A549 (cell line): Measurements from ENCODE around the gene RPL10. TPM values are rescaled to one million over a fixed set of nuclear protein-coding genes. Genes with fewer than 3 reads are reported as not detected.

Experiments used
- ATAC-seq, 2 experiments: fragments of 200-7000 bp in 1 of 2; fragments of >200 bp in 1 of 2; cut with Nextera tagmentation in 1 of 2; cut with Tn5 transposase in 1 of 2; 3 replicates each; pipeline versions ENCODE4 v1.8.0 to v1.9.1; 2018 to 2020; ENCODE audit warnings: mild to moderate bottlenecking in 1 of 2, moderate library complexity in 1 of 2
- CTCF ChIA-PET: fragments of 300-600 bp; sonication (Branson Sonifier 250); formaldehyde crosslinking; extraction: SDS; loops from one replicate; lab custom pipeline; 2021; ENCODE audit warnings: antibody characterized with exemption, inconsistent platforms; lab: Yijun Ruan, JAX
- POLR2A ChIA-PET: fragments of 350-600 bp; formaldehyde crosslinking; extraction: SDS; loops from one replicate; lab custom pipeline; 2021; ENCODE audit warnings: antibody characterized with exemption, inconsistent platforms; lab: Yijun Ruan, JAX
- DNase-seq, 2 experiments: peaks; one replicate each; pipeline versions ENCODE4 v3.0.0 to v3.0.0-alpha.2; 2011 to 2016; ENCODE audit warnings: low read depth in 1 of 2, low spot score in 1 of 2
- FAIRE-seq: peaks from 2 replicates; lab custom pipeline; 2011; peaks lifted over from hg19 to GRCh38; lab: Jason Lieb, UNC
- H3K27ac ChIP-seq, 2 experiments: fragments of >200 bp; sonication (Bioruptor Twin); formaldehyde crosslinking; 3 replicates each; pipeline ENCODE4 v1.5.1; 2016 to 2017
- H3K4me1 ChIP-seq: fragments of >200 bp; sonication (Bioruptor Twin); formaldehyde crosslinking; 3 replicates; pipeline ENCODE4 v1.6.1; 2016
- H3K4me2 ChIP-seq: fragments of >200 bp; sonication (Bioruptor Twin); formaldehyde crosslinking; 3 replicates; pipeline ENCODE4 v1.6.1; 2016
- H3K4me3 ChIP-seq: fragments of >200 bp; sonication (Bioruptor Twin); formaldehyde crosslinking; 3 replicates; pipeline ENCODE4 v1.5.1; 2016
- H3K9me3 ChIP-seq: fragments of >200 bp; sonication (Bioruptor Twin); formaldehyde crosslinking; 3 replicates; pipeline ENCODE4 v1.6.1; 2016
- CBX2 ChIP-seq: fragments of 200-600 bp; sonication (generic); IDR thresholded peaks from 2 replicates; pipeline ENCODE4 v1.6.1; 2016; ENCODE audit warnings: low read depth, mild to moderate bottlenecking, borderline replicate concordance
- CBX8 ChIP-seq: fragments of 200-600 bp; sonication (generic); IDR thresholded peaks from 2 replicates; pipeline ENCODE4 v1.6.1; 2016
- CHD2 ChIP-seq: fragments of 150-350 bp; IDR thresholded peaks from 2 replicates; pipeline ENCODE4 v1.6.1; 2014; ENCODE audit warnings: low read length; ENCODE audit not compliant: partially characterized antibody
- CTCF ChIP-seq: fragments of >200 bp; sonication (Bioruptor Twin); formaldehyde crosslinking; IDR thresholded peaks from 3 replicates; pipeline ENCODE4 v1.5.1; 2016
- E2F6 ChIP-seq: IDR thresholded peaks from 2 replicates; pipeline ENCODE4 v1.6.1; 2012; ENCODE audit warnings: low read depth, borderline replicate concordance
- EHMT2 ChIP-seq: fragments of 200-600 bp; sonication (generic); IDR thresholded peaks from 2 replicates; pipeline ENCODE4 v1.6.1; 2016; ENCODE audit warnings: antibody characterized with exemption, low read depth, mild to moderate bottlenecking, moderate library complexity
- EP300 ChIP-seq, 2 experiments: fragments of >200 bp; sonication (Bioruptor Twin); formaldehyde crosslinking; IDR thresholded peaks; 2 replicates in 1 of 2; 3 replicates in 1 of 2; pipeline ENCODE4 v1.6.1; 2016 to 2017
- ESRRA ChIP-seq: fragments of 150-350 bp; IDR thresholded peaks from 2 replicates; pipeline ENCODE4 v1.6.1; 2014; ENCODE audit warnings: mild to moderate bottlenecking, low read length, borderline replicate concordance
- GATA3 ChIP-seq: IDR thresholded peaks from 2 replicates; pipeline ENCODE4 v1.6.1; 2012; ENCODE audit warnings: borderline replicate concordance
- HDAC2 ChIP-seq: fragments of 200-600 bp; sonication (generic); IDR thresholded peaks from 2 replicates; pipeline ENCODE4 v1.6.1; 2016
- HMGXB4 ChIP-seq: fragments of 250-450 bp; sonication (Bioruptor Pico); IDR thresholded peaks from 2 replicates; pipeline ENCODE4 v1.5.0; 2021; ENCODE audit warnings: mild to moderate bottlenecking, moderate library complexity, borderline replicate concordance
- JUN ChIP-seq, 2 experiments: fragments of >200 bp; sonication (Bioruptor Twin); formaldehyde crosslinking; IDR thresholded peaks; 2 replicates in 1 of 2; 3 replicates in 1 of 2; pipeline ENCODE4 v1.6.1; 2016 to 2017
- KDM1A ChIP-seq: fragments of 200-600 bp; sonication (generic); IDR thresholded peaks from 2 replicates; pipeline ENCODE4 v1.6.1; 2016; ENCODE audit warnings: low read depth, mild to moderate bottlenecking
- KDM5A ChIP-seq: fragments of 200-600 bp; sonication (generic); IDR thresholded peaks from 2 replicates; pipeline ENCODE4 v1.6.1; 2016; ENCODE audit warnings: antibody characterized with exemption, mild to moderate bottlenecking
- MAFK ChIP-seq: fragments of 450-650 bp; IDR thresholded peaks from 2 replicates; pipeline ENCODE4 v1.6.1; 2014; ENCODE audit not compliant: partially characterized antibody
- MAZ ChIP-seq: fragments of 150-350 bp; IDR thresholded peaks from 2 replicates; pipeline ENCODE4 v1.6.1; 2014; ENCODE audit warnings: antibody characterized with exemption, low read depth, low read length, borderline replicate concordance
- MYC ChIP-seq: IDR thresholded peaks from 2 replicates; pipeline ENCODE4 v1.6.1; 2012; ENCODE audit warnings: mild to moderate bottlenecking, inconsistent platforms, low read length, improper control_type of control experiment, borderline replicate concordance
- NFE2L2 ChIP-seq: fragments of 150-350 bp; conservative IDR thresholded peaks from 2 replicates; pipeline ENCODE4 v1.6.1; 2014; ENCODE audit warnings: low read length
- NPAS2 ChIP-seq: fragments of 250-450 bp; sonication (Bioruptor Pico); IDR thresholded peaks from 2 replicates; pipeline ENCODE4 v1.8.0; 2022; ENCODE audit warnings: mild to moderate bottlenecking, moderate library complexity, borderline replicate concordance
- PHF8 ChIP-seq: fragments of 200-600 bp; sonication (generic); IDR thresholded peaks from 2 replicates; pipeline ENCODE4 v1.6.1; 2016; ENCODE audit warnings: low read depth, mild to moderate bottlenecking, antibody characterized with exemption, moderate library complexity, borderline replicate concordance
- POLR2A ChIP-seq: IDR thresholded peaks from 2 replicates; pipeline ENCODE4 v1.6.1; 2012; ENCODE audit warnings: mild to moderate bottlenecking, low read length
- RCOR1 ChIP-seq: fragments of 150-350 bp; IDR thresholded peaks from 2 replicates; pipeline ENCODE4 v1.6.1; 2014; ENCODE audit warnings: antibody characterized with exemption, low read length, low read depth
- SMC3 ChIP-seq: fragments of >200 bp; sonication (Bioruptor Twin); formaldehyde crosslinking; IDR thresholded peaks from 3 replicates; pipeline ENCODE4 v1.6.1; 2018; ENCODE audit warnings: inconsistent platforms
- TFCP2L1 ChIP-seq: fragments of 250-450 bp; sonication (Bioruptor Pico); IDR thresholded peaks from 2 replicates; pipeline ENCODE4 v1.5.0; 2021; ENCODE audit warnings: mild to moderate bottlenecking
- ZC3H11A ChIP-seq: fragments of 450-650 bp; IDR thresholded peaks from 2 replicates; pipeline ENCODE4 v1.6.1; 2014; ENCODE audit warnings: antibody characterized with exemption, mild to moderate bottlenecking
- WGBS: methylation state at CpG from one replicate; pipeline ENCODE4 v1.1.6; 2017; ENCODE audit errors: missing lambda C conversion rate; 5-methylcytosine and 5-hydroxymethylcytosine counted together
- polyA plus RNA-seq, 4 experiments: library from polyadenylated mRNA; depleted of rRNA in 3 of 4; stranded (reverse); fragments of >200 nt; fragmentation: RNase III in 1 of 4; extraction: RNeasy Plus Mini Kit Qiagen cat#74134 plus additional on column Dnase treatment in 1 of 4; gene quantifications; 2 replicates in 3 of 4; 3 replicates in 1 of 4; pipeline ENCODE4 v1.2.3, GENCODE V29; 2011 to 2017
- TF ChIP-seq, protein P1 (sequence below): fragments of >200 bp; sonication (Bioruptor Twin); formaldehyde crosslinking; IDR thresholded peaks from 3 replicates; pipeline ENCODE4 v1.6.1; 2016
- TF ChIP-seq, protein P2 (sequence below): fragments of 200-600 bp; sonication (generic); IDR thresholded peaks from 2 replicates; pipeline ENCODE4 v1.6.1; 2016; ENCODE audit warnings: antibody characterized with exemption, mild to moderate bottlenecking, moderate library complexity

Gene RPL10
- polyA plus RNA-seq, 2 of the 4 experiments (the other 2 are of a cell fraction) = 3,216 to 4,804 TPM

GRCh38 chrX:154380153-154380552 is 18.0 kb upstream of the RPL10 start:
- peak overlapping the region; percentile 86 to 96 for H3K27ac ChIP-seq
- FAIRE-seq (no peak), ATAC-seq (no peak), DNase-seq (no peak)
- TF ChIP-seq EHMT2 = no peak
- no peak for TF ChIP-seq RCOR1
- TF ChIP-seq GATA3 = no peak
- no peak for TF ChIP-seq PHF8
- no peak for TF ChIP-seq HMGXB4 (CRISPR knock-in tag)
- no peak for TF ChIP-seq SMC3
- no peak for TF ChIP-seq MYC
- H3K4me3 ChIP-seq = peak overlapping the region; percentile 91
- ChIA-PET POLR2A (interaction anchor here (1.6 kb wide), 1 partner anchor 9 kb away, joined by 11 read pairs; no protein-coding TSS in a partner anchor), CTCF (interaction anchor here (1.7 kb wide), 1 partner anchor 17 kb away, joined by 8 read pairs; no protein-coding TSS in a partner anchor)
- peaks cover 27% of the 10 kb centered on the region for H3K4me1 ChIP-seq
- WGBS = 63% methylated on average over 2 of the region's 13 CpGs
- H3K9me3 ChIP-seq = no peaks in the 10 kb centered on the region
- peak overlapping the region; percentile 98 for H3K4me2 ChIP-seq

DNA sequence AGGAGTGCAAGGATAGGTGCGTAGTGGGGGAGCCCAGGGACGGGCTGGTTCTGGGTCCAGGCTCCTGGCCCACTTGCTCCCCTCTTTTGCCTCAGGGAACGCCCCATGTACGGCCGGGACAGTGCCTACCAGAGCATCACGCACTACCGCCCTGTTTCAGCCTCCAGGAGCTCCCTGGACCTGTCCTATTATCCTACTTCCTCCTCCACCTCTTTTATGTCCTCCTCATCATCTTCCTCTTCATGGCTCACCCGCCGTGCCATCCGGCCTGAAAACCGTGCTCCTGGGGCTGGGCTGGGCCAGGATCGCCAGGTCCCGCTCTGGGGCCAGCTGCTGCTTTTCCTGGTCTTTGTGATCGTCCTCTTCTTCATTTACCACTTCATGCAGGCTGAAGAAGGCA is 17.4 kb upstream of the RPL10 start:
- H3K27ac ChIP-seq = peak overlapping the region in 1 of 2 experiments; percentile 96; a peak in 3 of 6 replicates
- CTCF ChIA-PET = no interaction called here
- POLR2A ChIA-PET = no interaction called here

DNA sequence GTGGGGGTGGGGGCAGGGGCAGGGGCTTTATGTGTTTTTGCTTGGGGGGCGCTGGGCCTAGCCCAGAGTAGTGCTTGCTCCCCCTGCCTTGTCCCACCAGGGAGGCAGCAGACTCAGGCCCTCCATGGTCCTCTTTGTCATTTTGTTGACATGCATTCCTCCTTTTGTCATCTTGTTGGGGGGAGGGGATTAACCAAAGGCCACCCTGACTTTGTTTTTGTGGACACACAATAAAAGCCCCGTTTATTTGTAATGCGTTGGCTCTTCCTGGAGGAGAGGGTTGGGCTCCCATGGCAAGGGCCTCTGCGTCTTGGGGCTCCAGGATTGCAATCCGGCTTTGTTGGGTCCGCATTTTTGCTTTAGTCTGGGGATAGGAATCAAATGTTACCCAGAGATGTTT is 16.9 kb upstream of the RPL10 start:
- POLR2A ChIA-PET = no interaction called here
- no peaks in the 10 kb centered on the region for H3K9me3 ChIP-seq
- TF ChIP-seq JUN (IDR thresholded peaks at IDR 0.05) (no peak), MAFK (no peak), CTCF (no peak), HDAC2 (no peak), TFCP2L1 (no peak), NFE2L2 (no peak), NPAS2 (CRISPR knock-in tag) (no peak), POLR2A (no peak), CBX2 (no peak), CBX8 (no peak), E2F6 (no peak), SMC3 (no peak), EP300 (IDR thresholded peaks at IDR 0.05) (no peak)
- TF ChIP-seq, protein P1, sequence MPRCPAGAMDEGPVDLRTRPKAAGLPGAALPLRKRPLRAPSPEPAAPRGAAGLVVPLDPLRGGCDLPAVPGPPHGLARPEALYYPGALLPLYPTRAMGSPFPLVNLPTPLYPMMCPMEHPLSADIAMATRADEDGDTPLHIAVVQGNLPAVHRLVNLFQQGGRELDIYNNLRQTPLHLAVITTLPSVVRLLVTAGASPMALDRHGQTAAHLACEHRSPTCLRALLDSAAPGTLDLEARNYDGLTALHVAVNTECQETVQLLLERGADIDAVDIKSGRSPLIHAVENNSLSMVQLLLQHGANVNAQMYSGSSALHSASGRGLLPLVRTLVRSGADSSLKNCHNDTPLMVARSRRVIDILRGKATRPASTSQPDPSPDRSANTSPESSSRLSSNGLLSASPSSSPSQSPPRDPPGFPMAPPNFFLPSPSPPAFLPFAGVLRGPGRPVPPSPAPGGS = no peak
- TF ChIP-seq, protein P2, sequence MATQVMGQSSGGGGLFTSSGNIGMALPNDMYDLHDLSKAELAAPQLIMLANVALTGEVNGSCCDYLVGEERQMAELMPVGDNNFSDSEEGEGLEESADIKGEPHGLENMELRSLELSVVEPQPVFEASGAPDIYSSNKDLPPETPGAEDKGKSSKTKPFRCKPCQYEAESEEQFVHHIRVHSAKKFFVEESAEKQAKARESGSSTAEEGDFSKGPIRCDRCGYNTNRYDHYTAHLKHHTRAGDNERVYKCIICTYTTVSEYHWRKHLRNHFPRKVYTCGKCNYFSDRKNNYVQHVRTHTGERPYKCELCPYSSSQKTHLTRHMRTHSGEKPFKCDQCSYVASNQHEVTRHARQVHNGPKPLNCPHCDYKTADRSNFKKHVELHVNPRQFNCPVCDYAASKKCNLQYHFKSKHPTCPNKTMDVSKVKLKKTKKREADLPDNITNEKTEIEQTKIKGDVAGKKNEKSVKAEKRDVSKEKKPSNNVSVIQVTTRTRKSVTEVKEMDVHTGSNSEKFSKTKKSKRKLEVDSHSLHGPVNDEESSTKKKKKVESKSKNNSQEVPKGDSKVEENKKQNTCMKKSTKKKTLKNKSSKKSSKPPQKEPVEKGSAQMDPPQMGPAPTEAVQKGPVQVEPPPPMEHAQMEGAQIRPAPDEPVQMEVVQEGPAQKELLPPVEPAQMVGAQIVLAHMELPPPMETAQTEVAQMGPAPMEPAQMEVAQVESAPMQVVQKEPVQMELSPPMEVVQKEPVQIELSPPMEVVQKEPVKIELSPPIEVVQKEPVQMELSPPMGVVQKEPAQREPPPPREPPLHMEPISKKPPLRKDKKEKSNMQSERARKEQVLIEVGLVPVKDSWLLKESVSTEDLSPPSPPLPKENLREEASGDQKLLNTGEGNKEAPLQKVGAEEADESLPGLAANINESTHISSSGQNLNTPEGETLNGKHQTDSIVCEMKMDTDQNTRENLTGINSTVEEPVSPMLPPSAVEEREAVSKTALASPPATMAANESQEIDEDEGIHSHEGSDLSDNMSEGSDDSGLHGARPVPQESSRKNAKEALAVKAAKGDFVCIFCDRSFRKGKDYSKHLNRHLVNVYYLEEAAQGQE = no peak

More for the DNA sequence above, 17.4 kb upstream of the RPL10 start:
- Histone ChIP-seq H3K9me3 (no peaks in the 10 kb centered on the region), H3K4me2 (peak overlapping the region; percentile 98), H3K4me3 (peak overlapping the region; percentile 91; the same call in 2 of the 3 replicates), H3K4me1 (peaks cover 23% of the 10 kb centered on the region)
- FAIRE-seq (no peak), DNase-seq (no peak), ATAC-seq (no peak)
- TF ChIP-seq PHF8 (no peak), POLR2A (no peak), MAZ (no peak), NPAS2 (CRISPR knock-in tag) (no peak), GATA3 (no peak), ESRRA (no peak), EHMT2 (no peak), KDM5A (no peak), ZC3H11A (no peak), CHD2 (no peak), MYC (no peak), KDM1A (no peak)
- 92% methylated on average over 14 of the region's 14 CpGs for WGBS

More for the DNA sequence above, 16.9 kb upstream of the RPL10 start:
- ATAC-seq (no peak), FAIRE-seq (no peak), DNase-seq (no peak)
- WGBS = 80% methylated on average over 6 of the region's 6 CpGs
- Histone ChIP-seq H3K4me1 (peaks cover 23% of the 10 kb centered on the region), H3K4me2 (0 out of 3 replicates have a peak overlapping the region, but pooled peaks have one; percentile 98), H3K4me3 (no peak overlapping the region), H3K27ac (peak overlapping the region in 1 of 2 experiments; percentile 96; a peak in 1 of 6 replicates)
- CTCF ChIA-PET = interaction anchor here (3.5 kb wide), 1 partner anchor 7 kb away, joined by 49 read pairs; the partner anchor contains the start of gene FLNA
